ENCODE results near the gene C1orf116.

C1orf116 gene

GRCh38 chr1:207032528-207033017, at the start of gene C1orf116:
C1orf116 (minus strand) TSS chr1:207032756; CDS start chr1:207027598, 5,158 bp downstream.
- no peak for DNase-seq (ENCODE audit: low spot score)

- no peak for DNase-seq (ENCODE audit: low spot score)
These were observed 49.2 kb upstream of the C1orf116 start for GRCh38 chr1:207081806-207082205.

- no peak for DNase-seq (ENCODE audit: low spot score)
These were observed 48.5 kb upstream of the C1orf116 start for GRCh38 chr1:207081088-207081487.

GRCh38 chr1:207079706-207080241, 47.2 kb upstream of the C1orf116 start:
- DNase-seq (ENCODE audit: low spot score): no peak

- DNase-seq (ENCODE audit: low spot score): no peak
These were observed 46.1 kb upstream of the C1orf116 start for GRCh38 chr1:207078578-207079132.

GRCh38 chr1:207077470-207078377, 45.2 kb upstream of the C1orf116 start:
- peak; percentile 53 for DNase-seq (ENCODE audit: low spot score)

- no peak for DNase-seq (ENCODE audit: low spot score)
These were observed 44.5 kb upstream of the C1orf116 start for GRCh38 chr1:207077012-207077411.

- DNase-seq (ENCODE audit: low spot score): no peak
These were observed 43.8 kb upstream of the C1orf116 start for GRCh38 chr1:207076181-207076955.

GRCh38 chr1:207073906-207074820, 41.6 kb upstream of the C1orf116 start:
- DNase-seq (ENCODE audit: low spot score): no peak

- DNase-seq (ENCODE audit: low spot score): no peak
These were observed 39.7 kb upstream of the C1orf116 start for GRCh38 chr1:207072233-207072632.

GRCh38 chr1:207071426-207071825, 38.9 kb upstream of the C1orf116 start:
- no peak for DNase-seq (ENCODE audit: low spot score)

GRCh38 chr1:207070811-207071210, 38.3 kb upstream of the C1orf116 start:
- DNase-seq (ENCODE audit: low spot score): no peak

- no peak for DNase-seq (ENCODE audit: low spot score)
These were observed 37.4 kb upstream of the C1orf116 start for GRCh38 chr1:207069858-207070506.

GRCh38 chr1:207069061-207069460, 36.5 kb upstream of the C1orf116 start:
- DNase-seq (ENCODE audit: low spot score): no peak

- DNase-seq (ENCODE audit: low spot score): no peak
These were observed 35.1 kb upstream of the C1orf116 start for GRCh38 chr1:207067665-207068064.

GRCh38 chr1:207067185-207067584, 34.6 kb upstream of the C1orf116 start:
- no peak for DNase-seq (ENCODE audit: low spot score)

- DNase-seq (ENCODE audit: low spot score): no peak
These were observed 32.0 kb upstream of the C1orf116 start for GRCh38 chr1:207064561-207064960.

GRCh38 chr1:207063014-207063413, 30.5 kb upstream of the C1orf116 start:
- no peak for DNase-seq (ENCODE audit: low spot score)

GRCh38 chr1:207062058-207062457, 29.5 kb upstream of the C1orf116 start:
- DNase-seq (ENCODE audit: low spot score): no peak

GRCh38 chr1:207060596-207060995, 28.0 kb upstream of the C1orf116 start:
- no peak for DNase-seq (ENCODE audit: low spot score)

GRCh38 chr1:207059881-207060280, 27.3 kb upstream of the C1orf116 start:
- no peak for DNase-seq (ENCODE audit: low spot score)
